GM18867 (cell line): ENCODE data around the gene SCO2.

Source experiments
- ATAC-seq: cut with Tn5 transposase; IDR thresholded peaks from one replicate; pipeline ENCODE4 v1.9.1; 2021; ENCODE audit warnings: mild to moderate bottlenecking, moderate library complexity; ENCODE audit not compliant: unreplicated experiment

The SCO2 gene

DNA sequence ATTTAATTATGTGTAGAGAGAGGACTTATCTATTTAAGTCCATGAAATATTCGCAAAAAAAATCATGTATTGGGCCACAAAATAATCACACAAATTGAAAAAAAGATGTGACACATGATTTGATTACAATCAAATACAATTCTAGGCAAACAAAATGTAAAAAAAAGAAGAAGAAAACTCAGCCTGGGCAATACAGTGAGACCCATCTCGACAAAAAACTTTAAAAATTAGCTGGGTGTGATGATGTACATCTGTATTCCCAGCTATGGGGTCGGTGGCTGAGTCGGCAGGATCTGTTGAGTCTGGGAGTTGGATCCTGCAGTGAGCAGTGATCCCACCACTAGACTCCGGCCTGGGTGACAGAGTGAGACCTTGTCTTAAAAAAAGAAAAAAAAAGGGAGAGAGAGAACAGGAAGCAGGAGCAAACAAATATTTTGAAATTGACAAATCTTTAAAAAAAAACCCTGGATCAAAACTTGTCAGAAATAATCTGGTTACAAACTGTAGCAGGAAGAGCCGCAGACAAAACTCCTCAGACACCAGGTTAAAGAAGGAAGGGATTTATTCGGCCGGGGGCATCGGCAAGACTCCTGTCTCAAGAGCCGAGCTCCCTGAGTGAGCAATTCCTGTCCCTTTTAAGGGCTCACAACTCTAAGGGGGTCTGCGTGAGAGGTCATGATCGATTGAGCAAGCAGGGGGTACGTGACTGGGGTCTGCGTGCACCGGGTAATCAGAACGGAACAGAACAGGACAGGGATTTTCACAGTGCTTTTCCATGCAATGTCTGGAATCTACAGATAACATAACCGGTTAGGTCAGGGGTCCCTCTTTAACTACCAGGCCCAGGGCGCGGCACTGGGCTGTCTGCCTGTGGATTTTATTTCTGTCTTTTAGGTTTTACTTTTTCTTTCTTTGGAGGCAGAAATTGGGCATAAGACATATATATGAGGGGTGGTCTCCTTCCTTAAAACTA, 7.7 kb upstream of the SCO2 start:
- no peak for ATAC-seq

GRCh38 chr22:50531962-50532674, 6.7 kb upstream of the SCO2 start:
- peak; percentile 3 for ATAC-seq

GRCh38 chr22:50531546-50531961, 6.2 kb upstream of the SCO2 start:
- ATAC-seq: peak; percentile 24

GRCh38 chr22:50530877-50531545, 5.6 kb upstream of the SCO2 start:
- ATAC-seq: peak; percentile 22

DNA sequence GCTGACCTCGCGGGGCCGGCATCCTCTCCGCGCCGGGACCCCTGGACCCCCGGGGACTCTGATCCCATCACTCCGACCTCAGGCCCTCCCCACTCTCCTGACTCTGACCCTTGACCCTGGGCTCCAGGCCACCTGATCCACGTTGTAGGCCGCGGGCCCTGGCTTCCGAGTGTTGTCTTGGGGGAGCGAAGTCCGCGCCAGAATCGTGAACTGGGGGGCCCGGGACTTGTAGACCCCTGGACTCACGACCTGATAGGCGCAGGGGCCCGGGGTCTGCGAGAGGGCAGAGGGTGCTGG, 5.1 kb upstream of the SCO2 start:
- no peak for ATAC-seq

DNA sequence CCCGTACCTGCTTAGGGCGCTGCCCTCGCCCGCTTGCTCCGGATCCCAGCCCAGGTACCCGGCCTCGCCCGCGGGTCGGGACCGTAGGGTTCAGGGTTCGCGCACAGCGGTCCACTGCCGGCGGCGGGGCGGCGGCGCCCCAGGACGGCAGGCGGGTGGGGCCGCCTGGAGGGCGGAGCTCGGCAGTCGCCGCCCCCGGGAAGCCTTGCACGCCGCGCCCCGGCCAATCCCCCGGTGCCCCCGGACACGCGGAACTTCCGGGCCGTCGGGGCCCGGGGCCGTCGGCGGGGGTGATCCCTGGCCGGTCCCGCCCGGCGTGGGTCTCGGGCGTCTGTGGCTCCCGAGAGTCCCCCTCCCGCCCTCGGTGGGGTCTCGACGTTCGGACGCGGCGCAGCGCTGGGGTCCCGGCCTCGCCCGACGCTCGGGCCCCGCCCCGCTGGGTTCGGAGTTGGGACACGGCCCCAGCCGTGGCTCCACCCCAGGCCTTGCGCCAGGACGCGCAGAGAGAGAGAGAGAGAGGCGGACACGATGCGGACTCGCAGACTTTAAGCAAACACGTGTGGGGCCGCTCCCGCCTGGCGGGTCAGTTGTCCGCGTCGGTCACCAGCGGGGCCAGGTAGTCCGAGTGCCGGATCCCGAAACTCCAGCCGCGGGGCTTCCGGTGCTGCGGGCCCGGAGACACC, 4.6 kb upstream of the SCO2 start, which contains the start of gene TYMP:
Gene TYMP (minus strand): TSS at position 116 of the 683 bp plus-strand sequence. CDS start 303 bp downstream, outside the sequence.
- ATAC-seq: peak; percentile 24

DNA sequence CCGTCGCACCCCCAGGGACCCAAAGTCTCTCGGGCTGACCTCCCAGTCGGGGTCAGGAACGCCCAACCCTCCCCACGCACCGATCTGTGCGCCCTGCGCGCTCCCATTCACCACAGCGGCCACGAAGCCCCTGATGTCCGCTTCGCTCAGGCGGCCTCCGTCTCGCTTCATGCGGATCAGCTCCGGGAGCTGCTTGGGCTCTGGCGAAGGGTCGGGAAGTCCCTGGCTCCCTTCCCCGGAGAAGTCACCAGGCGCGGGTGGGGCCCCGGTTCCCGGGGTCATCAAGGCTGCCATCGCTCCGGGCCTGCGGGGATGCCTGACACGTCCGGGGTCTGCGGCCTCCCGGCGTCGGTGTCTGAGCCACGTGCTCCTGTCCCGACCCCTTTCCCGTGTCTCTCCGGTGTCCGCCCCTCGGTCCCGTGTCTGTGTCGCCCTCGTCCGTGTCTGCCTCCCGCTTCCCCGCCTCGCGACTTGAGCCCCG, 4.1 kb upstream of the SCO2 start:
- no peak for ATAC-seq

GRCh38 chr22:50528682-50529415, 3.5 kb upstream of the SCO2 start:
- no peak for ATAC-seq

DNA sequence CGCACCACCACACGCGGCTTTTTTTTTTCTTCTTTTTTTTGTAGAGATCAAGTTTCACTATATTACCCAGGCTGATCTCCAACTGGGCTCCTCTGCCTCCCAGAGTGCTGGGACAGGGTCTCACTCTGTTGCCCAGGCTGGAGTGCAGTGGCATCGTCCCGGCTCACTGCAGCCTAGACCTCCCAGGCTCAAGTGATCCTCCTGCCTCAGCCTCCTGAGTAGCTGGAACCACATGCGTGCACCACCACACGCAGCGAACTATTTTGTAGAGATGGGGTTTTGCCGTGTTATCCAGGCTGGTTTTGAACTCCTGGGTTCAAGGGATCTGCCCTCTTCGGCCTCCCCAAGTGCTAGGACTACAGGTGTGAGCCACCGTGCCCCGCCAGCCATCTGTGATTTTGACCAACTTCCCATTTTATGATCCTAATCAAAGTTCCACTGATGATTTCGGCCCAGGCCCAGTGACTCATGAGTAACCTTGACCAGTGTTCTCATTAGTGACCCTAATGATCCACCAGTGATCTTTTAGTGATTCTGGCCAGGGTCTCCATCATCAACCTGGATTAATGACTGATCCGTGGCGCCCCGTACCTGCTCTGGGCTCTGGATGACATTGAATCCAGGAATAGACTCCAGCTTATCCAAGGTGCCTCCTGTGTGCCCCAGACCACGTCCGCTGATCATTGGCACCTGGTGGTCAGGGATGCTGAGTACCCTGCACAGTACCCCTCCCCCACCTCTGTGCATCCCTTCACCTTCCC, 2.7 kb upstream of the SCO2 start:
- ATAC-seq: no peak

DNA sequence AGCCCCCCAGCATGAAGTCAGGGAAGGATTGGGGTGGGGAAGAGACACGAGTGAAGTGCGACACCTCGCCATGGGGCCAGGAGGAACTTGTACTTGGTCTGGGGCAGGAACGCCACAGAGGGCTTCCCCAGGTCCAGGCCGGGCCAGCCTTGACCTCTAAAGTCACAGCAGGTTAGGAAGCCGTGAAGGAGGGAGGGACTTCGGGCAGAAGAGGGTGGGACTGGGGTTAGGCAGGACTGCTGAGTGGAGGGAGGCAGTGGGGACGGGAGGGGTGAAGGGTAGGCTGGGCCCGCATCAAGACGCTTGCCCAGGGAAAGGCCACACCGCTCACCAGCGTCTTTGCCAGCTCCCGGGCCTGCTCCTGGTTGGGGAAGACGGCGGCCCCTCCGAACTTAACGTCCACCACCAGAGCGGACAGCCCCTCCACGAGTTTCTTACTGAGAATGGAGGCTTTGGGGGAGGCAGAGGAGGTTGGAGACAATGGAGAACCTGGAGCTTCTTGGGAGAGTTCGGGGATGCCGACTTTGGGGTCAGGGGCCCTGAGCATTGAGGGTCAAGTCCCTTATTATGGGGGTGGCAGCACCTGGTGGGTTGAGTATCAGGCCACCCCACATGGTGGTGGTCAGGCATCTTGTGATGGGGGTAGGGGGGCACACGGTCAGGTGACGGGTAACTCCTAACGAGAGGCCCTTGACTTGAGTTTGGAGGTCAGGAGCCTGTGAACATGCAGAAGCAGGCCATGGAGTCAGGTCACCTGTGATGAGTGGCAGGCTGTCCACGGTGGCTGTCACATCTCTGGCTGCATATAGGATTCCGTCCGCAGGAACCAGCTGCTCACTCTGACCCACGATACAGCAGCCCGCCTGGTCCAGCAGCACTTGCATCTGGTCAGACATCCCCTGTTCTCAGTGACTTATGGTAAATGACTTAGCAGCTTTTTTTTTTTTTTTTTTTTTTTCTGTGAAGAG, 1.7 kb upstream of the SCO2 start:
- no peak for ATAC-seq

- ATAC-seq: peak; percentile 21
Observed at GRCh38 chr22:50526108-50526833, 873 bp upstream of the SCO2 start.

DNA sequence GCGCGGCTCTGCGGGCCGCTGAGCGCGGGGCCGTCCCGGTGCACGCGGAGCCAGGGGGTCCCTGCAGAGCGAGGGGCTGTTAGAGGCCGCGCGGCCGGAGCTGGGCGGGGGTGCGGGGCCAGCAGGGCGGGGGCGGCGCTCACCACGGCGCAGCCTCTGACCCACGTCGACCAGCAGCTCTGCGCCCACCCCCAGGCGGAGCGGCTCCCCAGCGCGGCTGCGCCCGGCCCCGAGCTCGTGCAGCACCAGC, 385 bp upstream of the SCO2 start:
- ATAC-seq: no peak

- ATAC-seq: no peak
Observed at GRCh38 chr22:50524676-50525103, 708 bp downstream of the SCO2 start.

GRCh38 chr22:50523806-50524675, 1.4 kb downstream of the SCO2 start:
- ATAC-seq: no peak

DNA sequence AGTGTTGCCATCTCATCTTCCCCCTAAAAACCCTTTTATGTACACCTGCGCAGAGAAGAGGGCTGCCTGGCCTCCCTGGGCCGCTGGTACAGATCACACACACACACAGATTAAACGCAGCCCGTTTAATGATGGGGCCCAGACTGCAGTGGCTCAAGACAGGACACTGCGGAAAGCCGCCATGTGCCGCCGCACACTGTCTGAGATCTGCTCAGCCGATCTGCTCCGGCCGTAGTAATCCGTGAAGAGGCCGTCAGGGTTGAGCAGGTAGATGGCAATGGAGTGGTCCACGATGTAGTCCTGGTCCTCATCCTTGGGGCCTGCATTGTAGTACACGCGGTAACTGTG, 2.0 kb downstream of the SCO2 start:
- no peak for ATAC-seq

DNA sequence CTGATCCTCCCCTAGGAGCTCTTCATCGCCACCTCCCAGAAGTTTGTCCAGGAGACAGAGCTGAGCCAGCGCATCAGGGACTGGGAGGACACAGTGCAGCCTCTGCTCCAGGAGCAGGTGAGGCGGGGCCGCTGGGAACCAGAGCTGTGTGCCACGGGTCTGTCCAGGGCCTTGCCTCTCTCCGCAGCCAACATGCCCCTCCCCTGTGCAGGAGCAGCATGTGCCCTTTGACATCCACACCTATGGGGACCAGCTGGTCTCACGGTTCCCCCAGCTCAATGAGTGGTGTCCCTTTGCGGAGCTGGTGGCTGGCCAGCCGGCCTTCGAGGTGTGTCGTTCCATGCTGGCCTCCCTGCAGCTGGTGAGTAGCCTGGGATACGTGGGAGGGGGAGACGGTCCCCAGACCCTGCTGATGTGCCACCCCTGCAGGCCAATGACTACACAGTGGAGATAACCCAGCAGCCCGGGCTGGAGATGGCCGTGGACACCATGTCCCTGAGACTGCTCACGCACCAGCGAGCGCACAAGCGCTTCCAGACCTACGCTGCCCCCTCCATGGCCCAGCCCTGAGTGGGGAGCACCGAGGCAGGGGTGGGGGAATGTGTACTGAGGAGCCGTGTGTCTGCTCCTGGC, 2.5 kb downstream of the SCO2 start:
- ATAC-seq: no peak
